Stimulated activated CD8-positive, alpha-beta memory T cell treated with anti-CD3 and anti-CD28 coated beads, Interleukin-7, amount 100 ng/mL, for 1 hour (primary cell): Measurements from ENCODE around the gene PGAP3.

Experiments
- DNase-seq, 2 donors: peaks; one replicate each; pipeline ENCODE4 v3.0.0-alpha.2; 2020; ENCODE audit warnings: low read depth in 2 of 2

PGAP3 gene

DNA sequence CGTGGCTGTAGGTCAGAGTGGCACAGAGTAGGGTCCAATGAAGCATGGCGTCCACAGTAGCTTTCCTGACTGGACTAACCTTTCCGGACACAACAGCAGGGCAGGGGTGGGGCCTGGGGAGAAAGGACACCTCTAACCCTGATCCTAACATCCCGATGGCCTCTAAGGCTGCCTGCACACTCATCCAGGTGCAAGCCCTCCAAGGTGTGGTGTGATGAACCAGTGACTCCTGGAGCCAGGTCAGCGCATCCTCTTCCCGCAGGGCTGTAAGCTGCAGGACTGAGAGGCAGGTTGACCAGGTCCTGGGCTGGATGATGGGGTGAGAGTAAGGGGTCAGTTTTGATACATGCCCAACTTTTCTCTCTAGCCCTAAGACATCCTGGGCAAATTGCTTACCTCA is 8.9 kb upstream of the PGAP3 start:
- no peak for DNase-seq

GRCh38 chr17:39695089-39695474 is 7.2 kb upstream of the PGAP3 start:
- DNase-seq = no peak

GRCh38 chr17:39694593-39694992 is 6.7 kb upstream of the PGAP3 start:
- no peak for DNase-seq

- no peak for DNase-seq
Observed at GRCh38 chr17:39688945-39689344, 1.1 kb upstream of the PGAP3 start.

DNA sequence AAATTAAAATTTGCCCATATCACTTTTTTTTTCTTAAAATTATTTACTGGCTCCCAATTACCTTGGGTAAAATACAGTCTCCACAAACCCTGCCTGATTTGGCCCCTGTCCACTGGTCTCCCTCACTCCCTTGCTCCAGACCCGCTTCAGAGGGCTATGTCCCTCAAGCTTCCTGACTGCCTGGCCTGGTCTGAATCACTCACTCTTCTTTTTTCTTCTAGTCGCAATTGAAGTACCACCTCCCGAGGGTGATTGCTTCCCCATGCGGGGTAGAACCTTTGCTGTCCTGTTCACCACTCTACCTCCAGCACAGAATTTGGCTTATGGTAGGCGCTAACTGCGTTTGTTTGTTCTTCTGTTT is 598 bp upstream of the PGAP3 start:
- no peak for DNase-seq

DNA sequence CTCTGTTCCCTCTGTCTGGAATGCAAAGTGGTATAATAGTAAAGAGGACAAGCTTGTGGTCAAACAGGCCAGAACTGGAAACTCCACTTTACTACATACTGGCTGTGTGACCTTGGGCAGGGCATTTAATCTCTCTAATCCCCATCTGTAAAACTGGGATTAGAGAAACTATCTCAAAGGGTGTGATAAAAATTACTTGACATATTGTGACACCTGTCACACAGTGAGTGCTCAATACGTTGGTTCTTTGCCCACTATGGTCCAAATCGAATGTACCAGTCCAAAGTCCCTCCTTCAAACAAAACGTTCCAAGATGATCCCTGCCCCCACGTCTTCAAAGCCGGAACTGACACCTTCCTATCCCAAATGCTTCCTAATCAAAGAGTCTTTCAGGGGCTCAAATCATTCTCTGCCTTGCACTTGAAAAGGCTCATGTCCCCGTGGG is 734 bp downstream of the PGAP3 start:
- DNase-seq = no peak

GRCh38 chr17:39684369-39685192 is 3.3 kb downstream of the PGAP3 start:
- no peak for DNase-seq

- DNase-seq = no peak
Observed at GRCh38 chr17:39683295-39683939, 4.4 kb downstream of the PGAP3 start.

DNA sequence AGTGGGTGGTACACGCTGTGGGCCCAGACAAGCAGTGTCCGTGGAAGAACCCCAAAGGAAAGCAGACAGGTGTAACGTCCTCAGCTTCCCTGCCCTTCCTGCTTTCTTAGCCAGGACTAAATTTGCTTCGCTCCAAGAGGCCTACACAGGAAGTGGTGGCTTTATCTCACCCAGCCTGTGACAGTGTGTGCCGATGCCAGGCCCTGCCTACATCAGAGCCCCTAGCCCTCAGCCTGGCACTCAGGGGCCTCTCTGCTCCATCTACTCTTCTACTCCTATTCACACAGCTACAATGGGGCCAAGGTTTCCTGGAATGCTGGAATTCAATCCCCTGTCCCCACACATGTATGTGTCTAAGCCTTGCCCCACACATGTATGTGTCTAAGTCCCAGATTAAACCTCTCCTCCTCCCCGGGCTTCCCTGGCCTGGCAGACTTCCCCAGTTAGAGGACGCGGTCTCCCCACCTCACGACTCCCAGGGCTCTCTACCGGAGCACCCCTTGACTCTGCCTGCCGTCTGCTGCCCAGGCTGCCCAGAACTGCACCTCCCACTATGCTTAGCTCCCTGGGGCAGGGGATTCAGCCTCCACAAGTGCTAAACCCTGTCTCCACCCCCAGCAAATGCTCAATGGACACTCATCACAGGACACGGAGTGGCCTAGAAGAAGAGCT is 8.2 kb downstream of the PGAP3 start:
- DNase-seq = no peak

DNA sequence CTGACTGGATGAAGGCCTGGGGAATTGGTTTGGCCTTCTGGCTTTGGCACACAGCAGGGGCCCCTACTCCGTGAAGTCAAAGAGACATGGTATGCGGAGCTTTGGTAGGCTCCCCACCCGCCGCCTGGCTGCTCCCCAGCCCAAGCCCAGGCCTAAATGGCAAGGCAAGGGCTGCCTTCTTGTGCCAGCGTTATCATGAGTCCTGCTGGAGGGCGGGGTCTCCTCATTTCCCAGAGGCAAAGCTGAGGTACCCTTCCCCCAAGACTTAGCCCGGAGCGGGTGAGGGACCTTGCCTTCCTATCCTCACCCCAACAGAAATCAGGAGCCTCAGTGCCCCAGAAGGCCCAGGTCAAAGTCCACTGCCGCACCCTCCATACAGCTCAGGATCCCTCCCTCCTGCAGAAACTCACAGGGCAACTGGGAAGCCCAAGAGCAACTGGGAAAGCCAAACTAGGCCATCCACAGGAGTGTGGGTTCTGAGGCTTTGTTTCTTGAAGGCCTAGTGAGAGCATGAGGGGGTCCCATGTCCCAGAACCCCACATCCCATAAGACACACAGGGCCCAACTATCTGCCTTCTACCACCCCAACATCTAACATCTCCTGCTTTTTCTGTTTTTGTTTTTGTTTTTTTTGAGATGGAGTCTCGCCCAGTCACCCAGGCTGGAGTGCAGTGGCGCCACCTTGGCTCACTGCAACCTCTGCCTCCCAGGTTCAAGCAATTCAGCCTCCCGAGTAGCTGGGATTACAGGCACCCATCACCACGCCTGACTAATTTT is 9.3 kb downstream of the PGAP3 start:
- DNase-seq = no peak

GRCh38 chr17:39677542-39678339 is 10.1 kb downstream of the PGAP3 start:
- DNase-seq = no peak

- DNase-seq = no peak
Observed at GRCh38 chr17:39677072-39677471, 10.8 kb downstream of the PGAP3 start.

DNA sequence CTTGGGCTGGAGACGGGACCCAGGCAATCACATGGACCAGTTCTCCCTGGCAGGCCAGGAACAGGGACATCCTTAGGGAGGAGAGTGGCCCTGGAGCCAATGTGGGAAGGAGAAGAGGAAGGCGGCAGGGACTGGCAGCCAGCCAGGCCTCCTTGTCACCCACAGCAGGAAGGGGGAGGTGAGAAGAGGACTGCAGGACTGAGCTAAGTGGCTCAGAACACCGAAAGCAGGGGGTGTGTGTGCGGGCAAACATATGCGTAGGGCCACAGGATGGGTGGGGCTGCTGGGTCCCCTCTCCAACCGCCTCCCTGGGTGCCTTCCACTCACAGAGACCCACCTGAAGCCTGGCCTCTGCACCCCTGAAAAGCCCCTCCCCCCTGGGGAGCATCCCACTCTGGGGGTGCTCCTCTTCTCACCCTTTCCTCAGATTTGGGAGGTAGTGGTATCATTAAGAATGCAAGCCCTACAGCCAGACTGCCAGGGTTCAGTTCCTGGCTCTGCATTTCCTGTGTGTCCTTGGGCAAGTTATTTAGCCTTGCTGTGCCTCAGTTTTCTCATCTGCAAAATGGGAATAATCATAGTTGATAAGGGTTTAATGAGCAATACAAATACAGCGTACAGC is 11.5 kb downstream of the PGAP3 start:
- DNase-seq = no peak

DNA sequence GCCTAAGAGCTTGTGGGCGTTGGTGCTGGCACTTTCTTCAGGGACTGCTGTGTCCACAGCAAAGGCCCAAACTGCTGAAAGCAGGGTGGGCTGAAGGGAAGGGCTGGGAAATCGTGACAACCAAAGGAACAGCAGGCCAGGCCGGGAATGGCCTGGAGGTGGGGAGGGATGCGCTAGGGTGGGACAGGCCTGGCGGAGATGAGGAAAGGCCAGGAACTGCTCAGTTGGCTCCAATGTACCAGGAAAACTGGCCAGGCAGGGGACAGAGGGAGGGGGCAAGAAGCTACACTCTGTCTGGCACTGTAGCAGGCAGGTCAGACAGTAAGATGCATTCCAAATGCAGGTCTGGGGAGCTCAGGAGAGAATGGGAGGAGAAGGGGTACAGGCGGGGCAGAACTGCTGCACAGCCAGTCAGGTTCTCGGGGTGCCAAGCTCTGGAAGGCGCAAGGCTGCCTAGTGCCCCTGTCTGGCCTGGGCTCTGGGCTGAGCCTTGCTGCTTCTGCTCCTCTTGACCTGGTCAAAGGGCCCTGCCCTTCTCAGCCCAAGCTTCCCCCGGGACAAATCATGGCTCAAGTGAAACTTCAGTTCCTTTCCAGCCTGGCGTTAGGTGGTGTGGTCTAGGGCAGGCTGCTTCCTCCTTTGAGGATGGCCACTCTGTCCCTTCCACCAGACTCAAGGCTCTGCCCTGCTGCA is 12.3 kb downstream of the PGAP3 start:
- no peak for DNase-seq

DNA sequence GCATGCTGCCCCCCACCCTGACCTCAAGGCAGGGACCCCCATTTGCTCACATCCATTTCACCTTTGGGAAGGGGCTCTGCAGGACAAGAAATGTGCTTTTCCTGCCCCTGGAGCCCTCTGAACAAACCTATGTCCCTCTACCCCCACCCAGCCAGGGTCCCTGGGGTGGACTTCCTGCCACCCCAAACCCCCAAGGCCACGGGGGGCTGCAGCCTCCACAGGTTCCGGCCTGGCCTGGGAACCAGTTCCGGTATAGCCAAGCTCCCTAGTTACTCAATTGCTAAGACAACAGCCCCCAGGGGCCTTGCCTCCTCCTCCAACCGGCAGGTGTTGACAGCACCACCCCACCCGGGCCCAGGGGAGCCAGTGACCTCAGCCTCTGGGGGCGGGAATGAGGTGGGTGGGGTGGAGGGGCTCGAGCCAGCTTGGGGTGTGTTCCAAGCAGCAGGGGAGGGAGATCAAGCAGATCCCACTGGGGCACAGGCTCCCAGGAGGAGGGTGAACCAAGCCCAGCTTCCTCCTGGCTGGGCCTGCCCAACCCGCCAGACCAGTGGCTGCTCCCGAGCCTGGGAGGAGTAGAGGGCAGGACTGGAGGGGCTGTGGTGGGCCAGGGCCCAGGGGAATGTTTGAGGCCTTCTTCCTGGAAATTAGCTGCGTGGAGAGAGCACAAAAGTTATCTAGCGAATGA is 13.0 kb downstream of the PGAP3 start:
- DNase-seq = no peak

- no peak for DNase-seq
Observed at GRCh38 chr17:39674179-39674578, 13.7 kb downstream of the PGAP3 start.

GRCh38 chr17:39673335-39674081 is 14.3 kb downstream of the PGAP3 start:
- DNase-seq = no peak

DNA sequence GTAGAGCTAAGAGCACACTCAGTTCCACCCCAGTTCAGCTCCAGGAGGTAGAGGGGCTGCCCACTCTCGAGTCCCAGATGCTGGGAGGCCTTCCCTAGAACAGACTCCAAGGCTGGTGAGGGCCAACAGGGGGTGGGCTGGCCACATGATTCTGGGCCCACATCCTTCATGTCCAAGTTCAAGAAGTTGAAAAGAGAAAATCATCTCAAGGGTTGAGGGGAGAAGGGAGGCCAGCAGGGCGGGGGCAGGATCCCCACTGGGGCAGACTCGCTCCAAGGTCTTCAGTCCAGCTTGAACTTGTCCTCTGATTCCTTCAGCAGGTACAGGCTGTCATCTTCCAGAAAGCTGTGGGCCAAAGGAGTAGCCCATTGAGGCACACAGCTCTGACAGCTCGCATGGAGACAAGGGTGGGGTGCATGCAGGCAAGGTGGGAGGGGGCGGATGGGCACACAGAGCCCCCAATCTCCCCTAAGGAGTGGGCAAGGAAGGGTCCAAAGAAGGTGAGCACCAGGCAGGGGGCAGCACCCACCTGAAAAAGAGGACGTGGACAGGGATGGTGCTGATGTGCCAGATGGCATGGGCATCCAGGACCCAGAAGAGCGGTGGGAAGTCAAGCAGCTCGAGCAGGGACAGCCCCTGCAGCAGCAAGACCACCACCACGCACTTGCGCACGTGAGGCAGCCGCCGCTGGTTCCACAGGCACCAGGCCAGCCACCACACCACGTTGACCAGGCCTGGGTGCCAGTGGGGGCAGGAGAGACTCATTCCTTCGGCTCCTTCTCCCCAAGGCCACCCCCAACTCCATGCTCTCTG is 15.1 kb downstream of the PGAP3 start:
- DNase-seq = no peak
